ENCODE results near the gene RNASEH2A.
"Not testable (repeated sequence)": the region's sequence is repeated elsewhere in the genome, so short reads cannot be mapped to it uniquely, and the experiment has no call there.

Gene RNASEH2A

DNA sequence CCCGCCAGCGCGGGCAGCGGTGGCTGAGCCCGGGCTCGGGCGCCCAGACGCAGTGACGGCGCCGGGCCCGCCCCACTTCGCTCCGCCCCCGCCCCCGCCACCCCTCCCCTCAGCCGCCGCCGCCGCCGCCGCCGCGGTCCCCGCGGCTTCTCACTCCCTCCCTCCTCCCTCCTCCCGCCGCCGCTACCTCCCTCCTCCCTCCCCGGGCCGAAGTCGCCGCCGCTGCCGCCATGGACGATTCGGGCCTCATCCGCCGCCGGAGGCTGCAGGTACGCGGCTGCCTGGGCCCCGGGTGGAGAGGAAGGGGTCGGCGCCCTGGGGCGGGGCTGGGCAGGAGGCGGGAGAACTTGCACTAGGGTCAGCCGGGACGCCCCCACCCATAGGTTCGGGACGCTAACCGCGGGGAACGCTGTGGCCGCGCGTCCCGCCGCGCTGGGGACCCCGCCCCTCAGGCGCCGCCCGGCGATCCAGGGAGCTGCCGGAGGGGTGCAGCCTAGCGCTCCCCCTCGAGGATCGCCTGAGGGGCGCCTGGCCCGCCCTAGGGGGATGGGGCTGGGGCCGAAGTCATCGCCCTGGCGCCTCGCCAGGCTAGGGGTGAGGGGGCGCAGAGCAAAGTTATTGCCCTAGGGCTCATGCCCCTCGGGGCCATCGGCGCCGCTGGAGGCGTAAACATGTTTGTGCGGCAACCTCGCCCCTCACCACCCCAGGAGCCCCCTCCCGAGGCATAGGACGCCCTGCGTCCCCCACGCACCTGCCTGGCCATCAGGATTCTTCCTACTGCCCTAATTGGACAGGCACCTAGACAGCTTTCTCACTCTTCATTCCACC is 27.6 kb downstream of the RNASEH2A start:
- DNase-seq (ENCODE audit: low spot score): peak; percentile 44

DNA sequence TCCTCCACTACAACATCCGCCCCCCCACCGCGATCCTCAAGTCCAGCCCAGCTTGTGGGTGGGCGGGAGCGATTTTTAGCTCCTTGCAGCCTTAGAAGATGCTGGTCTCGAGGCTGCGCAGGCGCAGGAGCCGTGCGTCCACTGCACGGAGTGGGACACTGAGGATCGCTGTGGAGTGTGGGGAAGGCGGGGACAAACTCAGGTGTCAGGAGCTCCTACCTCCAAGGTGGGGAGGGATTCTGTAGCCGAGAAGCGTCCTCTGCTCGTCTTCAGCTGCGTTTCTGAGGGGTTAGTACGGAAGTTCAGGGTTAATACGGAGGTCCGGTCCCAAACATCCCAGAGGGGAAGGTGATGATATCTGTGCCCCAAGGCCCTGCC is 28.2 kb downstream of the RNASEH2A start, which contains the start of gene RTBDN:
TSS of gene RTBDN (minus strand) at position 14 of the 378 bp plus-strand sequence. CDS start 4,600 bp downstream, outside the sequence.
- no peak for DNase-seq (ENCODE audit: low spot score)

DNA sequence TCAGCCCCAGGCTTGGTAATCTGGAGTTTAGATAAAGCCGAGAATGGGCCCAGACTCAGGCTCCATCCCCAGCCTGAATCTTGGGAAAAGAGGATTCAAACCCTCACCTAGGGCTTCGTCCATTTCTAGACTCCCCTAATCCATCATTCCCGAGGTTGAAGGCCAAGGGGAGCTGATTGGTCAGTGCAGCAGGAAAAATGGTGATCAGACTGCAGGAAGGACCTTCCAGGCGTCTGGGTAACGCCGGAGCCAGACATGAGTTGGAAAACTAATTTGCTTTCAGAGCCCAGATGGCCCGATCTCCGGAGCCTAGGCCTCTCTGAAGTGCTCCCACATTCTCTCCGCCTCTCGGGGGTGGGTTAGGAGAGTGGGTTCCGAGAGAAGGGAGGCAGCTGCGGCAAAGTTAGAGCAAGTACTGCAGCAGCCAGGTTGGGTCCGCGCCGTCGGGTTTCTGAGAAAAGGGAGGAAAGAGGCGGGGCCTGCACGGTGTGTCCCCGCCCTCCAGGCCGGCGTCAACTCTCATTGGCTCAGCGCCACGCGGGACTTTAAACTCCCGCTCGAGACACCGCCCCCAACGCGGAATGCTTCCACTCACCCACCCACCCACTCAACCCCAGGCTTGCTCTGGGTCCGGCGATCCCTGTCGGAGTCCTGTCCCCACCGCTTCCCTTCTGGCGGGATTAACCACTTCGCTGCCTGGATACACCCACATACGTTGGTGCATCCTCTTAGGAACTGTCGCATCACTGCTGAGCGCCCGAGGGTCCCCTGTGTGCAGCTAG is 28.8 kb downstream of the RNASEH2A start:
- peak; percentile 46 for DNase-seq (ENCODE audit: low spot score)

DNA sequence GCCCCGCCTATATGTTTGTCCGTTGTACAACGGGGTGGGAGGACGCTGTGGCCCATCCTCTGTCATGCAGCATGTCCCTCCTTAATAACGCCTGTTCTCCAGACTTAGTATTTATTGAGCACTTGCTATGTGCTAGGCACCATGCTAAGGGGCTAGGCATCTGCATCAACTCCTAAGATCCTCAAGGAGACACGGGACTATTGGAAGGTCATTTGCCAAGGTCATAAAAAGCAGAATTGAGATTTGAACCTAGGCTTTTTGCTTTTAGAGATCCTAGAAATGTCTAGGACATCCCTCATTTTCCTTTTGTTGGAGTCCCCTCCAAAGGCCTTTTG is 30.1 kb downstream of the RNASEH2A start:
- DNase-seq (ENCODE audit: low spot score): no peak

DNA sequence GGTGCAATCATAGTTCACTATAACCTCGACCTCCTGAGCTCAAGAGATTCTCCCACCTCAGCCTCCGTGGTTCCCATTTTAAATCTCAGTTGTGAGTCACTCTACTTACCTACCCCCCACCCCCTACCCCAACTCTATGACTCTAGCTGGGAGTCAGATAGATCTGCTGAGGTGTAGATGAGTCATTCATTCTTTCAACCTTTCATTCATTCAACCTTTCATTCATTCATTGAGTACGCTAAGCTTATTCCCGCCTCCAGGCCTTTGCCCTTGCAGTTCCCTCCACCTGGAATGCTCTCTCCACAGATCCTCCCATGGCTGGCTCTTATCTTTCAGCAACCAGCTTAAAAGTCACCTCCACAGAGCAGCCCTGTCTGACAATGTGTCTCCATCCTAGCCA is 30.8 kb downstream of the RNASEH2A start:
- DNase-seq (ENCODE audit: low spot score): no peak

DNA sequence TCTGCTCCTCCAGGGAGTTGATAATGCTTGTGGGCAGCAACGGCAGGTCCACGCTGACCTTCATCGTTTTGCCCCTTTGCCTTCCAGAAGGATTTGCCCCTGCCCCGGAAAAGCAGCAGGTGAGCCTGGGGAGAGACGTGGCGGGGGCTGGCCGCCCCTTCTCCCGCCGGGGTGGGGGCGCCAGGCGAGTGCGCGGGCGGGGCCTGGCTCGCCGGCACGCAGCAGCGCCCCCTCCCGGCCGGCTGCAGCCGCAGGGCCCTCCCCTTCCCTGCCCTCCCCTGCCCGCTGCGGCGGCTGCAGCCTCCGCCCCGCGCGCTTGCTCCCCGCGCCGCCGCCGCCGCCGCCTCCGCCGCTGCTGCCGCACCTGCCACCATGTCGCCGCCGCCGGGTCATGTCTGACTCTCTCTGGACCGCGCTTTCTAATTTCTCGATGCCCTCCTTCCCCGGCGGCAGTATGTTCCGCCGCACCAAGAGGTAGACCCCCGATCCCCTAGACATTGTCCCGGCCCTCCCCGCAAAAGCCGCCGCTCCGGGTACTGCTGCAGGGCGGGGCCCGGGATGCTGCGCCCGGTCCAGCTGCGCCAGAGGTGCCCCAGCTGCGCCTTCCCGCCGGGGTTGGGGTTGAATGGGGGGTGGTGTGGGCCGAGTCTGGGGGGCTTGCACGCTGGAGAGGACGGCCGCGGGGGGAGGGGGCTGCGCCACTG is 31.9 kb downstream of the RNASEH2A start, which contains the start of gene MAST1:
TSS of gene MAST1 (plus strand) at position 334 of the 704 bp plus-strand sequence. CDS start at position 392, 58 bp downstream.
- DNase-seq (ENCODE audit: low spot score): peak; percentile 58

DNA sequence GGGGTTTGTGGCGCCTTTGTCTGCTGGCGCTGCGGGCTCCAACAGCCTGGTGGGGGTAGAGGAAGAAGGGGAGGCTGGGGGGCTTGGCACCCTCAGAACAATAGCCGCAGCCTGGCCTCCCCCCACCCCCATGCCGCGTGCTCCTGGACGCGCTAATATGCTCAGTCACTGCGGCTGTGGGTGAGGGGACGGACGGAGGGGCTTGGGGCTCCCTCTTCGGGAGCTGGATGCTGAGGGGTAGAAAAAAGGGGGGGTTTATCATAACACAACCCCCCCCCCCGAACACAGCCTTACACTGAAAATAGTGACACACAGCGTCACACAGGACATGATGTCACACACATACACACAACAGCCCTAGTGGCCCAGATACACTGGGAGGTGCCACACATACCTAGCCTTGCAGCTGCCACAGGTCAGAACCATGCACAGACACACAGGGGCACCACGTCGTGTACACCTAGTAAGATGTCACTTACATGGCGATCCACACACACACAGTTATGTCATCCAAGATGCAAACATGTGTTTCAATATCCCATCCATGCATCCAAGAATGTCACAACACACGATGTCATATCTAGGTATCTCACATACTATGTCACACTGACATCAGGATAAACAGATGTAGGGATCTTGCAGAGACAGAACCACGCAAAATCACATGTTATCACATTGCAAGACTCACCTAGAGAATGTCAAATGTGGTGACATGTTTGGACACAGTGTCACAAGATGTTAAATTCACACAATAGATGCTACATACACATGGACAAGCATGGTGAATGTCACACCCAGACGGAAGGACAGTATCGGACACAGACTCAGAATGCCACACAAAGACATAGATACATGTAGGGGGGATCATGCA is 32.7 kb downstream of the RNASEH2A start:
- DNase-seq (ENCODE audit: low spot score): no peak

DNA sequence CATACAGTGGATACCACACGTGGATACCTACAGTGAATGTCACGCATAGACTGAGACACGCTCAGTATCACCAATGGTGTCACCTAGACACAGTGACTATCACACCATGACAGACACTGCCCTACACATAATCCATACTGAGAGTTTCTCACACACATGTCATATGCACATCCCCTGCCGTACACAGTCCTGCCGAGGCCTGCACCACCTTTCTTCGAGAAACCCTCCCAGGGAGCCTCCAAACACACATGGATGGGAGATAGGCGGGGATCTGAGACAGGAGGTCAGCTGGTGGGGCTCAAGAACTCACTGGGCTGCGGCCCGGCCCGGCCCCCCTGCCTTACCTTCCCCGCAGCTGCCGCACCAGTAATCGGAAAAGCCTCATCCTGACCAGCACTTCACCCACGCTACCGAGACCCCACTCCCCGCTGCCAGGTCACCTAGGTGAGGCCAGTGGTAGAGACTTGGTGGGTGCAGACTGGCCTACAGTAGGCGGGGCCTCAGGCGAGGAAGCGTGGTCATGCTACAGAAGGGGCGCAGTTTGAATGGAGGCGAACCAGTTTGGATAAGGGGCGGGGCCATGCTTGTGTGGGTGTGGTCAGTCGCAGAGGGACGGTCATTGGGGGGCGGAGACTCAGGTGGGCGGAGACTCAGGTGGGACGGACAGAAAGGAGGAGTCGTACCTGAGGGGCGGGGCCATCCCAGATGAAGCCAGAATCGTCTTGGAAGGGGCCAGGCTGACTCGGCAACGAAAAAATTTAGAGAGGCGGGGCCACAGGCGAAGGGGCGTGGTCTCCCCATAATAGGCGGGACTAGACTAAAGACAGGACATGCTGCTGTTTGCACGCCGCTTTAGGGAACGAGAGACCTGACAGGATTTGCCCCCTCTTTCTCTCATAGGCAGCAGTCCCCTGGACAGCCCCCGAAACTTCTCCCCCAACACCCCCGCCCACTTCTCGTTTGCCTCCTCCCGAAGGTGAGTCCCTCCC is 34.0 kb downstream of the RNASEH2A start:
- peak; percentile 76 for DNase-seq (ENCODE audit: low spot score)

DNA sequence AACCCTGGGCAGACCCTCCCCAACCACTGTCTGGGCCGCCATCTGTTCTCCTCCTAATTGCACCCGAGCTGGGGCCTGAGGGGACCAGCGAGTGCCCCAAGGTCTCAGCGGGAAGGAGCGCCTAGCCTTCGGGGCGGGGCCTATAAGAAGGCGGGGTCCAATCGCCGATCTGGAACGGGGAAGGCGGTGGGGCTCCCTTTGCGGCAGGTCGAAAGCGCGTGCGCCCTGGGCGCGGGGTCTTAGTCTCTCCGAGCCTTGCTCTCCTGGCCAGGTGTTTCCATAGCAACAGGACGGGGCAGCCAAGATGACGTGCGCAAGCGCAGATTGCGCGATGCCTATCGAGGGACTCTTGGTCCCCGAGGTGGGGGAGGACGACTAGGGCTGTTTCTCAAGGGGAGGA is 34.7 kb downstream of the RNASEH2A start:
- DNase-seq (ENCODE audit: low spot score): no peak

DNA sequence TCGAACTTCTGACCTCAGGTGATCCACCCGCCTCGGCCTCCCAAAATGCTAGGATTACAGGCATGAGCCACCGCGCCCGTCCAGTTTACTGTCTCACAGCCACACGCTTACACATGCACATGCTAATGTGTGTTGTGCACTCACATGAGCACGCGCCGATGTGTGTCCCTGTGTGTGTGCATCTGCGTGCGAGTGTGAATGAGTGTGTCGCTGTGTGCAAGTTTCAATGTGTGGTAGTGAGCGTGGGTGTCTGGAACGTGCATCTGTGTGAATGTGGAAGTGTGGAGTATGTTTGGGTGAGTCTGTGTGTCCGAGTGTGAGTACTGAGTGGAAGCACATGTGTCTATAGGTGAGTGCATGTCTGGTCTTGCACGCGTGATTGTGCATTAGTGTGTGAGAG is 36.1 kb downstream of the RNASEH2A start:
- no peak for DNase-seq (ENCODE audit: low spot score)

DNA sequence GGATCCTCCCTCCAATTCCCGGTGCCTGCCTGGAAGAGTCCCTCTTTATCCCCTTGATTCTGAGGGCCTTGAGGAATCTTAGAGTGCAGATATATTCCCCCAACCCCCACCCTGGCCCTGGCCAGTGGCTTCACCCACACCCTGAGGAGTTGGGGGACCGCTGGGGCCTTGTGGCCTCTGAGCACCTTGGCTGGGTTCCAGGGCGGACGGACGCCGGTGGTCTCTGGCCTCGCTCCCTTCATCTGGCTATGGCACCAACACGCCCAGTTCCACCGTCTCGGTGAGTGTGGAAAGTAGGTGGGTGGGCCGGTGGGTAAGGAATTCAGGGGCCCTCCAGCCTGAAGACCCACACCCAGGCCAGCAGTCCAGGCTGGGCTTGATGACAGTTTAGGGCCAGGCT is 36.9 kb downstream of the RNASEH2A start:
- DNase-seq (ENCODE audit: low spot score): no peak

DNA sequence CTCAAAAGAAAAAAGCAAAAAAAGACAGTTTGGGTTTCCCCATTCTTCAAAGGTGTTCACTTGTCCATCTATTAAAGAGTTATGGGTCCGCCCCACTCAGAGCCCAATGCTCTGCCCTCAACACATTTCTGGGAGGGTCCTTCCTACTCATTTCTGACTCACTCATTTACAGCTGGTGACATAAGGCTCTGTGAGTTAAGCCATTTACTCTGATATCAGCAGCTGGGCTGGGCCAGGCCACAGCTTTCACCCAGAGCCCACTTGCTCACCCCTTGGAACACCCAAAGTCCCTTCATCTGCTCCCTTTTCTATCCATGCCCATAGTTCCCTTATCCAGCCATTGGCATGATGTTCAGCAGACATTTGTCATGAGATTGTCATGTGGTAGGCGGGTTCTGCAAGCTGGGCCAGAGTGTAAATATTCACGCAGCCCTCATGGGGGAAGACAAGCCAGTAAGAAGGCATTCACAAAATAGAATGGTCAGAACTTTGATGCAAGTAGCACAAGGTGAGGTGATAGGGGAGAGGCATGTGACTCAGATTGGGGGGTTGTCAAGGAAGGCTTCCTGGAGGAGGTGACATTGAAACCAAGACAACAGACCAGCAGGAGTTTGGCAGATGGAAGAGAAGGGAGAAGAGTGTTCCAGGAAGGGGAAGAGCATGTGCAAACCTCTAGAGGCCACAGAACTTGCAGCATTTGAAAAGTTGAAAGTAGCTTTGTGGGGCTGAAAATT is 37.8 kb downstream of the RNASEH2A start:
- DNase-seq (ENCODE audit: low spot score): no peak

DNA sequence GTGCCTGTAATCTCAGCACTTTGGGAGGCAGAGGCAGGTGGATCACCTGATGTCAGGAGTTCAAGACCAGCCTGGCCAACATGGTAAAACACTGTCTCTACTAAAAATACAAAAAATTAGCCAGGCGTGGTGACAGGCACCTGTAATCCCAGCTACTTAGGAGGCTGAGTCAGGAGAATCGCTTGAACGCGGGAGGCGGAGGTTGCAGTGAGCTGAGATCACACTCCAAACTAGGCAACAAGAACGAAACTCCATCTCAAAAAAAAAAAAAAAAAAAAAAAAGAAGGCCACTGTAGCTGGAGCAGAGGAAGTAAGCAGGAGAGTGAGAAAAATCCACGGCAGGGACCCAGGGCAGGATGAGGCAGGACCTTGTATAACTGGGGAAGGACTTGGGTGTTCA is 40.2 kb downstream of the RNASEH2A start:
- DNase-seq (ENCODE audit: low spot score): not testable (repeated sequence)

DNA sequence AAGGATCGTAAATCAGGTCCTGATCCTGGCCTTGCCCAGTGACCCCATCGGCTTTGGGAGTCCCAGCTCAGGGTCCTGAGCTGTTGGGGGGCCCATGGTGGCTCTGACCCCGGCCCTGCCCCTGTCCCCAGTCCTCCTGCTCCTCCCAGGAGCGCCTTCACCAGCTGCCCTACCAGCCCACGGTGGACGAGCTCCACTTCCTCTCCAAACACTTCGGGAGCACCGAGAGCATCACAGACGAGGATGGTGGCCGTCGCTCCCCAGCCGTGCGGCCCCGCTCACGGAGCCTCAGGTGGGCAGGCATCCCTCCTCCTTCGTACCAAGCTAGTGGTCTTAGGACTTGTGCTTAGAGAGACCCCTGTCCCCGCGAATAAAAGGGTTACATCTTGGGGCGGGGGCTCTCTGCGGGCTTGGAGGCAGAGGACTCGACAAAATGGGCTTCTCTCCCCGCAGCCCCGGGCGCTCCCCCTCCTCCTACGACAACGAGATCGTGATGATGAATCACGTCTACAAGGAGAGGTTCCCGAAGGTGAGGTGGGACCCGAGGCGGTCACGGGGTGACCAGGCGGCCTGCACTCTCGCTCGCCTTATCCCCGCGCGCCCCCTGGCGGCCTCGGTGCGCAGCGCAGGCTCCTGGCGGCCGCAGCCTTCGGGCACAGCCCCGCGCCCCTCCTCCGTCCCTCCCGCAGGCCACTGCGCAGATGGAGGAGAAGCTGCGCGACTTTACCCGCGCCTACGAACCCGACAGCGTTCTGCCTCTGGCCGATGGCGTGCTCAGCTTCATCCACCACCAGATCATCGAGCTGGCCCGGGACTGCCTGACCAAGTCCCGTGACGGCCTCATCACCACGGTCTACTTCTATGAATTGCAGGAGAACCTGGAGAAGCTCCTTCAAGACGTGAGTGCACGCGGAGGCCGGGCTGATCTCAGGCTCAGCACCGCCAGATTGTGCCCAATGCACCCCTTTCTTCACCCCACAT is 41.1 kb downstream of the RNASEH2A start:
- peak; percentile 77 for DNase-seq (ENCODE audit: low spot score)

DNA sequence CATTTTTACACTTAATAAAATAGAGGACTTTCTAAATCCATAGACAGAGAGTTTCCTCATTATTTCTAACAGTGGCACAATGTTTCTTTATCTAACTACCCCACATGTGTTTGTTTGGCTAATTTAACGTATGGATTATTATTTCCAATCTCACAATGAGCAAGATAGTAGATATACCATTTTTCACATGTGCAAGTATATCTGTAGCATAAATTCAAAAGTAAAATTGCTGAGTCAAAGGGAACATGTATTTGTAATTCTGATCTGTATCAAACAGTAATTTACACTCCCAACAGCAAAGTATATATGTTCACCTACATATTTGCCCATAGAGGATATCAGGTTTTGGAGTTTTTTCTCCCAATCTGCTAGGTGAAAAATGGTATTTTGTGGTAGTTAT is 50.3 kb downstream of the RNASEH2A start:
- no peak for DNase-seq (ENCODE audit: low spot score)

DNA sequence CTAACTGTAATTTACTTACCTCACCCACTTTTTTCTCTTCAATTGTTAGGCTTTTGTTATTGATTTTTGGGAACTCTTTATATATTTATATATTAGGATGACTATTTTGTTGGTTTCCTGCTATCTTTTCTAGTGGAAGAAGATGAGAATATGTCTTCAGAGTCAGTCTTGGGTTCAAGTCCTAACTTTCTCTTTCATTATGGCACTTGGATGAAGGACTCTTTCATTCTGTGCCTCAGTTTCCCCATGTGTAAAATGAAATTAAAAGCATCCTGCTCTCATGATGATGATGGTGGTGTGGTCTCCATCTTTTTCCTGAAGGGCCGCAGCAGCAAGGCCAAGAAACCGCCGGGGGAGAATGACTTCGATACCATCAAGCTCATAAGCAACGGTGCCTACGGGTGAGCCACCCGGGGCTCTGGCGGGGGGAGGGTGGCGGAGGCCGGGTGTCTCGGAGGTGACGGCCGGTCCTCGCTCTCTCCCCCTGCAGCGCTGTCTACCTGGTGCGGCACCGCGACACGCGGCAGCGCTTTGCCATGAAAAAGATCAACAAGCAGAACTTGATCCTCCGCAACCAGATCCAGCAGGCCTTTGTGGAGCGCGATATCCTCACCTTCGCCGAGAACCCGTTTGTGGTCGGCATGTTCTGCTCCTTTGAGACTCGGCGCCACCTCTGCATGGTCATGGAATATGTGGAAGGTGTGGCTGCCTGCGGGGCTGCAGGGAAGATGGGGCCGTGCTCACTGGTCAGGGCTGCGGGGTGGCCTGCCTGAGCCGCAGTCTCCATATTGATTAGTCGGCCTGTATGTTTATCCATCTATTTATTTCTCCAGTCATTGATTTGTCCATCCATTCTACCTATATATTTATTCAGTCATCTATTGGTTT is 51.9 kb downstream of the RNASEH2A start:
- DNase-seq (ENCODE audit: low spot score): no peak

DNA sequence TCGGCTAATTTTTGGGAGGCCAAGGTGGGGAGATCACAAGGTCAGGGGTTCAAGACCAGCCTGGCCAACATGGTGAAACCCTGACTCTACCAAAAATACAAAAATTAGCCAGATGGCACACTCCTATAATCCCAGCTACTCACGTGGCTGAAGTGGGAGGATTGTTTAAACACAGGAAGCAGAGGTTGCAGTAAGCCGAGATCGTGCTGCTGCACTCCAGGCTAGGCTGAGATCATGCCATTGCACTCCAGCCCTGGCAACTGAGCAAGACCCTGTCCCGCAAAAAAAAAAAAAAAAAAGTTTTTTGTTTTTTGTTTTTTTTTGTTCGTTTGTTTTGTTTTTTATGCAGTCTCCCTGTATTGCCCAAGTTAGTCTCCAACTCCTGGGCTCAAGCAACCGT is 53.2 kb downstream of the RNASEH2A start:
- no peak for DNase-seq (ENCODE audit: low spot score)
